HG03139 (cell line): Measurements from ENCODE around the gene SENP7.
"Not testable (repeated sequence)": the region's sequence is repeated elsewhere in the genome, so short reads cannot be mapped to it uniquely, and the experiment has no call there.

Source experiments
- ATAC-seq: cut with Tn5 transposase; IDR thresholded peaks from one replicate; pipeline ENCODE4 v1.9.1; 2021; ENCODE audit not compliant: unreplicated experiment

The SENP7 gene, protein sequence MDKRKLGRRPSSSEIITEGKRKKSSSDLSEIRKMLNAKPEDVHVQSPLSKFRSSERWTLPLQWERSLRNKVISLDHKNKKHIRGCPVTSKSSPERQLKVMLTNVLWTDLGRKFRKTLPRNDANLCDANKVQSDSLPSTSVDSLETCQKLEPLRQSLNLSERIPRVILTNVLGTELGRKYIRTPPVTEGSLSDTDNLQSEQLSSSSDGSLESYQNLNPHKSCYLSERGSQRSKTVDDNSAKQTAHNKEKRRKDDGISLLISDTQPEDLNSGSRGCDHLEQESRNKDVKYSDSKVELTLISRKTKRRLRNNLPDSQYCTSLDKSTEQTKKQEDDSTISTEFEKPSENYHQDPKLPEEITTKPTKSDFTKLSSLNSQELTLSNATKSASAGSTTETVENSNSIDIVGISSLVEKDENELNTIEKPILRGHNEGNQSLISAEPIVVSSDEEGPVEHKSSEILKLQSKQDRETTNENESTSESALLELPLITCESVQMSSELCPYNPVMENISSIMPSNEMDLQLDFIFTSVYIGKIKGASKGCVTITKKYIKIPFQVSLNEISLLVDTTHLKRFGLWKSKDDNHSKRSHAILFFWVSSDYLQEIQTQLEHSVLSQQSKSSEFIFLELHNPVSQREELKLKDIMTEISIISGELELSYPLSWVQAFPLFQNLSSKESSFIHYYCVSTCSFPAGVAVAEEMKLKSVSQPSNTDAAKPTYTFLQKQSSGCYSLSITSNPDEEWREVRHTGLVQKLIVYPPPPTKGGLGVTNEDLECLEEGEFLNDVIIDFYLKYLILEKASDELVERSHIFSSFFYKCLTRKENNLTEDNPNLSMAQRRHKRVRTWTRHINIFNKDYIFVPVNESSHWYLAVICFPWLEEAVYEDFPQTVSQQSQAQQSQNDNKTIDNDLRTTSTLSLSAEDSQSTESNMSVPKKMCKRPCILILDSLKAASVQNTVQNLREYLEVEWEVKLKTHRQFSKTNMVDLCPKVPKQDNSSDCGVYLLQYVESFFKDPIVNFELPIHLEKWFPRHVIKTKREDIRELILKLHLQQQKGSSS

DNA sequence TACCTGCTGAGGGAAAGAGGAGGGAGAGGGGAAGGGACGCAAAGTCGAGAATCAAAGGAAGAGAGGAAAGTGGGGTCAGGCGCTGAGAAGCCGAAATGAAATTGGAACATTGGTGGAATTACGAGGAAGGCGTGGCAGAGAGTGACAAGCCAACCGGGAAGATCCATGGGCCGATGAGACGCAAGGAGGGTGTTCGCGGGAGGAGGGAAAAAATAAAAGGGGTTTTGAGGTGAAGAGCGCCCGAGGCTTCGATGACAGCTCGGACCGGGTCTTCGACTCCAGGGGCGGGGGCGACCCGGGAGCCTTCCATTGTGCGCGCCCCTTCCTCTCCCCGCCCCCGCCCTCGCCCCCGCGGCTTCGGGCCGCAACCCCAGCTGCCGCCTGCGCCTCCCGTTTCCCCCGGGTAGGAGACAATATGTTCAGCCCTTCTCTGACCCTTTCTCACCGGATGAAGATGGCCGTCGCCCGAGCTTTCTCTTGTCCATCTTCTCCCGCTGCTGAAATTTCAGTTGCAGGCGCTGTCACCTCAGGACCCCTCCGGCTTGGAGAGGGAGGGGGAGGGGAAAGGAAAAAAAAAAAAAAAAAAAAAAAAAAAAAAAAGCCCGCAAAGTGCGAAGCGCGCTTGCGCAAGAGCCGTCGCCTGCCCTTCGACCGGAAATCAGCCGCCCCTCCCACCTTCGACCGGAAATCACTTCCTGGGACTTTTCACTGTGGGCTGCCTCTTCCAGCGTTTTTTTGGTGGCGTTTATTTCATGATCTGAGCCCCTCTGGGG, at the start of gene SENP7:
SENP7 (minus strand) TSS at position 567 of the 773 bp plus-strand sequence; CDS start at position 485, 82 bp downstream.
- peak; percentile 50 for ATAC-seq

DNA sequence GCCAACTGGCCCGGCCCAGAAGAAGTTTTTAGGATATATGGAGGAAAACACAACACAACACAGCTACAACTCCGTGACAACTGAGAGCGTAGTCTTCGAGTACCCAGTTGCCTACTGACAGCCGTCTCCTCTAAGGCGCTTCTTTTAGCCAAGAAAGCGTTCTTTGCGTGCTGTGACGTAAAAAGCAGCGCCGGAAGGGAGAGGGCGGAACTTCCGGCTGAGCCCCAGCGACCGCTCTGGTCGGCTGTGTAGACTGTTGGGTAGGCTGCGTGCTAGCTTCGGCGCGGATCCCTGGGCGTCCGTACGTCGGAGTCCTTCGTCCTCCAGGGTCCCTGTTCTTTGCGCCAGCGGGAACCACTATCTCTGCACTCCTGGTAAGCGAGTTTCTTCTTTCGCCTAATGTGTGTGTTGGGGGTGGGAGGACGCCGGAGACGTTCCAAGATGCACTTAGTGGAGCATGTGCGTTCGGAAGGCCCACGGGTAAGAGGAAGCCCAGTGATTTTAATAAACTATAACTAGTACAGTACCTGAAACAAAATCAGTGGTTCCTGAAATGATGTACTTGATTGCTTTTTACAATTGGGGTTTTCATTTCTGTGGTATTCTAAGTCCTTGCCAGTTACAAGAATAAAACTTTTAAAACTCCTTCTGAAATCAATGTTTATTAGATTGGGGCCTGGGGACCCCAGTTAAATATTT, 48.8 kb upstream of the SENP7 start, which contains the start of gene TRMT10C:
TRMT10C (plus strand) TSS at position 239 of the 699 bp plus-strand sequence. CDS start 2,914 bp downstream, outside the sequence.
- ATAC-seq: peak; percentile 100

DNA sequence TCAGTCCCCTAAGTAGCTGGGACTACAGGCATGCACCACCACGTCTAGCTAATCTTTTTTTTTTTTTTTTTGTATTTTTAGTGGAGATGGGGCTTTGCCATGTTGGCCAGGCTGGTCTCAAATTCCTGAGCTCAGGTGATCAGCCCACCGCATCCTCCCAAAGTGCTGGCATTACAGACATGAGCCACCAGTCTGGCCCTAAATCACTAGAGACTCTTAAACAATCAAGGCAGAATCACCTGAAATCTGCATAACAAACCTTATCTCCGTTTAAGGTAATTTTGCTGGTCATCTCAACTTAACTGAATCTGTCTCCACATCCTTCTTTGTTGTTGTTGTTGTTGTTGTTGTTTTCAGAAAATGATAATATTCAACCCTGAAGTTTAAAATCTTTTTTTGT, 43.1 kb upstream of the SENP7 start:
- no peak for ATAC-seq

DNA sequence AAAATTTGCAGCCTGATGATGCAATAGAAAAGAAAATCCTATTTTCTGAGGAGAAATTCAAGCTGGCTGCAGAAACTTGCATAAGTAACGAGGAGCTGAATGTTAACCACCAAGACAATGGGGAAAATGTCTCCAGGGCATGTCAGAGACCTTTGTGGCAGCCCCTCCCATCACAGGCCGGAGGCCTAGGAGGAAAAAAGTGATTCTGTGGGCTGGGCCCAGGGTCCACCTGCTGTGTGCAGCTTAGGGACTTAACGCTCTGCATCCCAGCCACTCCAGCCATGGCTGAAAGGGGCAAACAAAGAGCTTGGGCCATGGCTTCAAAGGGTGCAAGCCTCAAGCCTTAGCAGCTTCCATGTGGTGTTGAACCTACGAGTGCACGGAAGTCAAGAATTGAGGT, 40.4 kb upstream of the SENP7 start:
- not testable (repeated sequence) for ATAC-seq

DNA sequence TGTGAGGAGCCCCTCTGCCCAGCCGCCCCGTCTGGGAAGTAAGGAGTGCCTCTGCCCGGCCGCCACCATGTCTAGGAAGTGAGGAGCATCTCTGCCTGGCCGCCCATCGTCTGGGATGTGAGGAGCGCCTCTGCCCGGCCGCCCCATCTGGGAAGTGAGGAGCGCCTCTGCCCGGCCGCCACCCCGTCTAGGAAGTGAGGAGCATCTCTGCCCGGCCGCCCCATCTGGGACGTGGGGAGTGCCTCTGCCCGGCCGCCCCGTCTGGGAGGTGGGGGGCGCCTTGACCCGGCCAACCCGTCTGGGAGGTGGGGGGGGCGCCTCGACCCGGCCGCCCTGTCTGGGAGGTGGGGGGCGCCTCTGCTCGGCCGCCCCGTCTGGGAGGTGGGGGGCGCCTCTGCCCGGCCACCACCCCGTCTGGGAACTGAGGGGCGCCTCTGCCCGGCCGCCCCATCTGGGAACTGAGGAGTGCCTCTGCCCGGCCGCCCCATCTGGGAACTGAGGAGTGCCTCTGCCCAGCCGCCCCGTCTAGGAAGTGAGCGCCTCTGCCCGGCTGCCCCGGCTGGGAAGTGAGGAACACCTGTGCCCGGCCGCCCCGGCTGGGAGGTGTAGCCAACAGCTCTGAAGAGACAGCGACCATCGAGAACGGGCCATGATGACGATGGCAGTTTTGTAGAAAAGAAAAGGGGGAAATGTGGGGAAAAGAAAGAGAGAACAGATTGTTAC, 38.5 kb upstream of the SENP7 start:
- ATAC-seq: not testable (repeated sequence)

DNA sequence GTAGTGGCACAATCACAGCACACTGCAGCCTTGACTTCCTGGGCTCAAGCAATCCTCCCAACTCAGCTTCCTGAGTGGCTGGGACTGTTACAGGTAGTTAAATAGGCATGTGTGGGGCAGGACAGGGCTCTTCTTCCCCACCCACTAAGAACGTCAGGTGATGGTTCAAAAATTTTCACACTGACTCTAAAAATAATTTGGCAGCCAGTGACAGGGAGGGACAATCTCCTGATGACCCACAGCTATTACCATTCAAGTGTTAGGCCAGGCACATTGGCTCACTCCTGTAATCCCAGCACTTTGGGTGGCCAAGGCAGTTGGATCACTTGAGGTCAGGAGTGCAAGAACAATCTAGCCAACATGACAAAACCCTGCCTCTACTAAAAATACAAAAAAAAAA, 36.5 kb upstream of the SENP7 start:
- ATAC-seq: no peak

DNA sequence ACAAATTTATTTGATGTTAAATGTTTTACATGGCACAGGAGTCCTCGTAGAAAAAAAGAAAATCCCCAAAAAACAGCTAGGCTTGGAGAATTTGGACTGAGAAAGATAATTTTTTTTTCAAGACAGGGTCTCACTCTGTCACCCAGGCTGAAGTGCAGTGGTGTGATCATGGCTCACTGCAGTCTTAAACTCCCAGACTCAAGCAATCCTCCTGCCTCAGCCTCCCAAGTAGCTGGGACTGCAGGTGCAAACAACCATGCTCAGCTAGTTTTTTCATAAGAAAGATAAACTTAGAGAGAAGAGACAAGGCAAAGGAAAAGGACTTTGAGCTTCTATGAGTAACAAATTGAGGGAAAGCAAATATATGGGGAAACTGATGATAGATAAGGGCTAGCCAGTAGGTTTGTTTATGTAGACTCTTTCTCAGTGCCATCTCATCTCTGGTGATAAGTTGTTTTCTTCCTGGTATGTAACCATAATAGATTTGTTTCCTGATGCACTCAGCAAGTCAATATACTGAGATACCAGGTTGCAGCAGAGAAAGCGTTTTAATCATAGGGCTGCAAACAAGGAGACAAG, 35.6 kb upstream of the SENP7 start:
- no peak for ATAC-seq

DNA sequence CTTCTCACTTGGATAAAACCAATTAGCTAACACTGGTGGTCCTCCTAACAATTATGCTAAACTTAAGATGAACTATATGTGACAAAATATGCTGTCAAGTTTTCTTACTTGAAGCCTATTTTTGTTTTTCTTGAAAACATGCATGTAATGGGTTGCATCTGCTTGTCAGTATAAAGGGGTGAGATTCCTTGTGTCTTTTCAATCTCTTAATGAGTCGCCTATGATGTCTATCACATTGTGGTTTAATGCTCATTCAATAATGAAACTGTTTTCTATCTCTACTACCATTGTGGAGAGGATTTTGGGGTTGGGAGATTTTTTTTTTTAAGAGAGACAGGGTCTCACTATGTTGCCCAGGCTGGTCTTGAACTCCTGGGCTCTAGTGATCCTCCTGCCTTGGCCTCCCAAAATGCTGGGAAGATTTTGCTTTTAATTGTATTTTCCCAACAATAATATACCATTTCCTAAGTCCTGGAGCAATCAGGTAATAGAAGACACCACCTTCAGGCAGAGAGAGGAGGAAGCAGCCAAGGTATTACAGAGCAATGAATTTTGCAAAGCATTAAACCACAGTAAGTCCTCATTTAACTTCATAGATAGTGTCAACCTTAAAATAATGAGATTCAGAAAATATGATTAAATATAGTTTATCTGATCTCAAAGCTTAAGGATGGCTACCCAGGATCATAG, 31.3 kb upstream of the SENP7 start:
- ATAC-seq: no peak

DNA sequence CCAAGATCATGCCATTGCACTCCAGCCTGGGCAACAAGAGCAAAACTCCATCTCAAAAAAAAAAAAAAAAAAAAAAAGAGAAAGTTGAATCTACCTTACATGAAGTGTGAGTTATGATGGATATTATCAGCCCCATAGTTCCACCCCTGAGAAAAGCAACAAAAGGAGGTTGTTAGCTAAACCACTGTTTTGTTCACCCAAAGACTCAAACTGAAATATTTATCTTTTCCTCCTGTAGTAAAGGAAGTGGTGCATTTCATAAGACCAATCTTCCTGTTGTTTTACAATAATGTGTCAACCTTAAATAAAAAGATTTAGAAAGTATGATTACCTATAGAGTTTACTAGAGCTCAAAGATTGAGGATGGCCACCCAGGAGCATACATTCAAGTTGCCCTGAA, 29.9 kb upstream of the SENP7 start:
- no peak for ATAC-seq

DNA sequence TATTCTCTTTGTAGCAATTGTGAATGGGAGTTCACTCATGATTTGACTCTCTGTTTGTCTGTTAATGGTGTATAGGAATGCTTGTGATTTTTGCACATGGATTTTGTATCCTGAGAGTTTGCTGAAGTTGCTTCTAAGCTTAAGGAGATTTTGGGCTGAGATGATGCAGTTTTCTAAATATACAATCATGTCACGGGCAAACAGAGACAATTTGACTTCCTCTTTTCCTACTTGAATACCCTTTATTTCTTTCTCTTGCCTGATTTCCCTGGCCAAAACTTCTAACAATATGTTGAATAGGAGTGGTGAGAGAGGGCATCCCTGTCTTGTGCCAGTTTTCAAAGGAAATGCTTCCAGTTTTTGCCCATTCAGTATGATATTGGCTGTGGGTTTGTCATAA, 23.9 kb upstream of the SENP7 start:
- not testable (repeated sequence) for ATAC-seq

DNA sequence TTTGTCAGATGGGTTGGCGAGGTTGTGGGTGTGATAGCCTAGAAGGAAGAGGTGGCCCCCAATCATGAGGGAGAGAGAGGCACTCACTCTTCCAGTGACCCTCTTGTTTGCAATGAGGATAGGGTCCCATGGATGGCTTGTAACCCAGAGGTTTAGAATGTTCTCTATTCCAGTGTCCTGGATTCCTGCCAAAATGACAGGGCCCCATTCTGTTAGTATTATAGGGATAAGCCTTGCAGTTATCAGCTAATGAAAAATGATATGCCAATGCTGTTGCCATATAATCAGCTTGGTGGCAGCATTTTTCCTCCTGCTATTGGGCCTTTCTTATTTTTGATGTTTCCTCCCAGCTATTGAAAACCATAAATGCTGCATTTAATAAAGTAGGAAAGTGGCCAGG, 23.3 kb upstream of the SENP7 start:
- no peak for ATAC-seq

DNA sequence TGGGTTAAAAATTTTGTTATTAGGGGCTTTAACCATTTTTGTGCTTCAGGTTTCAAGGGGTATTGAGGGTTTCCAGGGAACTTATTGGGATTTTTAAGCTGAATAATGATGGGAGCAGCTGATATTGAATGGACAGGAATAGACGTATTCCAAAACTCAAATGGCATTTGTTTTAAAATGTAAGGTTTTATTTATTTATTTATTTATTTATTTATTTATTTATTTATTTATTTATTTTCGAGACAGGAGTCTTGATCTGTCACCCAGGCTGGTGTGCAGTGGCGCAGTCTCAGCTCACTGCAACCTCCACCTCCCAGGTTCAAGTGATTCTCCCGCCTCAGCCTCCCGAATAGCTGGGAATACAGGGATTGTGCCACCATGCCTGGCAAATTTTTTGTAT, 22.2 kb upstream of the SENP7 start:
- ATAC-seq: no peak

DNA sequence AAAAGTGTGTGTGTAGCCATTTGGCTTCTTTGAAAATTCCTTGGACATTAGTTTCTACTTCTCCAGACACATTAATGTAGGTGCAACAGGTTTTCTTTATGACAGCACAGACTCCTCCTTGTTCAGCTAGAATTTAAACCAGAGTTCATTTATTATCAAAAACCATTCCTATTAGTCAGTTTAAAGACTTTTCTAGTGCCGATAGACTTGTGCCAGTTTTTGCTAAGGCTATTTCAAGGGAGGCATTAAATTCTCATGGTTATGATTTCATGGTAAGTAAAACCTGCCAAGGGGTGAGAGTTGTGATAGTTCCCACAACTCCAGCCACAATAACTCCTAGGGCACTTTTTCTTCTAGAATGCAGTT, 20.6 kb upstream of the SENP7 start:
- no peak for ATAC-seq

DNA sequence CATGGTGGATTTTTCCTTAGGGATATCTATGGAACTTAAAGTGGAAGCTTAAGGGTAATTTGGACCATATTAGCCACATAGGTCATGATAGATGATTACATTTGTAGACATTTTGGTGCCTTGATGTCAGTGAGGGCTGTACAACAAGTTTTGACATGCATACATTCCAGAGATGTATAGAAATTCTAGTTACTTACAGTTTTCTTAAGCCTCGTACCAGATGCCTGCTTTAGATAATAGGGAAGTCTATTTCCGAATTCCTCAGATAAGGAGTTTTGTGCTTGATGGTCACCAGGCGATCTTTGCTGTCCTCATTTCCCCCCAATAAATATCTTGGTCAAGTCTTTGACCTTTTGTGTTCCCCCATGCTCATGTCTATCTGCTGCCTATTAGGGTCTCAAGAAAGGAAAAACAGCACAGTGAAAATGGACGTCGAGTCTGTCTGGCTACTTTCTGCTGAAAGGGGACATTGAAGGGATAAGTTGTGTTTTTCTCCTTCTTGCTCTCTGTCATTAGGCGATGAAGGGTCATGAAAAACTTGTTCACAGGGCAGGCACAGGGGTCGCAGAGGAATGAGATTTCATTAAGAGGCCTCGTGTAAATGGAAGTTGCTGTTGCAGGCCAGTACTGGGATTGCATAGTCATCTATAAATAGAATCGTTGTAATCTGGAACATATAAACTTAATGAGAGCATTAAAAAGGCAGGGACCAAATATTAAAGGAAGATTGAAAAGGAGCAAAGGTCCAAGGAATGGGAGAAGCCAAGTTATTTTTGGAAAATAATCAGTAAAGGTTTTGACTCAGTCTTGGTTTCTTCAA, 20.0 kb upstream of the SENP7 start:
- ATAC-seq: no peak

DNA sequence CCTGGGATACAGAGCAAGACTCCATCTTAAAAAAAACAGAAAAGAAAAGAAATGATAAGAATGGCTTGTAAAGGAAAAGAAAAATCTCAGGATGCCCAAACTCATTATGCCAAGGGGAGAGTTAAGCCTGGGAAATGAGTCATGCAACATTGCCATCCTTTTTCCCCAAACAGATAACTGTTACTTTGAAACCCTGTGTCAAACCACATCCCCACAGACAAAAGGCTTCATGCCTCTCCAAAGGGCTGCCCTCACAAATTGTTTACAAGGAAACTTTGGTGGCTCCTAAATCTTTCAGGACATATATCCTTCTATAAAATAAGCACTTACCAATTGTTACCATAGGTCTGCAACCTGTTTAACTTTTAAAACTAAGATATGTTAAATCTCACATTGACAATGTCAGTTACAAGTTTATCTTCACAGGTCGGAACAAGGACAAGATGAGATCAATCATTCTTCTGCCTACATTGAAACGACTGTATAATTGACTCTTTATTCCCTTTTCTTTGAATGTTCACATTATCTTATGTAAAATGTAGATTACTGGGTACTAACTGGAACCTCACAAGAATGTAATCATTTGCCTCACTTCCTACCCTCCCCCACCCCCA, 18.6 kb upstream of the SENP7 start:
- ATAC-seq: no peak

DNA sequence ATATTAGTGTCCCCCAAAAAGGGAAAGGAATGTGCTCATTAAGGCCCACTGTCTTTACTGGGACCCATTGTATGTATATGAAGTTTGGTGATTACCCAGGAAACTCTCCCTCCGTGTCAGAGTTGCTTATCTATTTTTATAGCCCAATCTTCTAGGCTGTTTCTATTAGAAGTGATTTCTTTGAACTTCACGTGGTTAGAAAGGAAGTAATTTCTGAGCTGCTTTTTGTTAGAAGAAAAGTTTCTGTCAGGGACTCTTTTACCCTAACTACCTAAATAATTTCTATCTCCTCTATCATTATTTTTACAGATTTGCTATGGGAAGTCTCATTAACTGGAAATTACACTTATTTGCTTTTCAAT, 17.7 kb upstream of the SENP7 start:
- ATAC-seq: no peak
